ENCODE measurements around the gene PUS7.
"Not testable (repeated sequence)": the region's sequence is repeated elsewhere in the genome, so short reads cannot be mapped to it uniquely, and the experiment has no call there.

The PUS7 gene

GRCh38 chr7:105520620-105521019 lies 1.5 kb downstream of the PUS7 start:
- peaks cover 31% of the 10 kb centered on the region for H3K4me1 Mint-ChIP-seq
- H3K9me3 Mint-ChIP-seq, H3K27me3 Mint-ChIP-seq, H3K36me3 Mint-ChIP-seq, ATAC-seq, H3K27ac Mint-ChIP-seq: not testable (repeated sequence)
- H3K4me3 Mint-ChIP-seq = peak overlapping the region; percentile 15

GRCh38 chr7:105519353-105519752 lies 2.7 kb downstream of the PUS7 start:
- Mint-ChIP-seq H3K27me3 (no peaks in the 10 kb centered on the region), H3K27ac (no peak overlapping the region), H3K9me3 (no peaks in the 10 kb centered on the region), H3K4me1 (peaks cover 21% of the 10 kb centered on the region), H3K36me3 (peaks cover 7% of the 10 kb centered on the region), H3K4me3 (peak overlapping the region; percentile 23)
- no peak for ATAC-seq

GRCh38 chr7:105515610-105516009 lies 6.5 kb downstream of the PUS7 start:
- not testable (repeated sequence) for H3K27me3 Mint-ChIP-seq, ATAC-seq, H3K27ac Mint-ChIP-seq, H3K4me3 Mint-ChIP-seq, H3K9me3 Mint-ChIP-seq
- peaks cover 24% of the 10 kb centered on the region for H3K4me1 Mint-ChIP-seq
- peaks cover 22% of the 10 kb centered on the region for H3K36me3 Mint-ChIP-seq

- H3K4me3 Mint-ChIP-seq = no peak overlapping the region
- no peak for ATAC-seq
- H3K9me3 Mint-ChIP-seq = no peaks in the 10 kb centered on the region
- peaks cover 26% of the 10 kb centered on the region for H3K36me3 Mint-ChIP-seq
- H3K27ac Mint-ChIP-seq = peak overlapping the region; percentile 18
- H3K27me3 Mint-ChIP-seq = no peaks in the 10 kb centered on the region
- H3K4me1 Mint-ChIP-seq = peaks cover 17% of the 10 kb centered on the region
Measured at GRCh38 chr7:105512926-105513526, 9.0 kb downstream of the PUS7 start.

GRCh38 chr7:105512415-105512814 lies 9.7 kb downstream of the PUS7 start:
- H3K4me3 Mint-ChIP-seq = no peak overlapping the region
- ATAC-seq = no peak
- H3K9me3 Mint-ChIP-seq = no peaks in the 10 kb centered on the region
- no peaks in the 10 kb centered on the region for H3K27me3 Mint-ChIP-seq
- H3K4me1 Mint-ChIP-seq = peaks cover 18% of the 10 kb centered on the region
- H3K27ac Mint-ChIP-seq = peak overlapping the region; percentile 18
- H3K36me3 Mint-ChIP-seq = peaks cover 28% of the 10 kb centered on the region

GRCh38 chr7:105502173-105502572 lies 19.9 kb downstream of the PUS7 start:
- H3K27me3 Mint-ChIP-seq = no peaks in the 10 kb centered on the region
- no peak overlapping the region for H3K4me3 Mint-ChIP-seq
- H3K9me3 Mint-ChIP-seq = no peaks in the 10 kb centered on the region
- peaks cover 51% of the 10 kb centered on the region for H3K36me3 Mint-ChIP-seq
- no peaks in the 10 kb centered on the region for H3K4me1 Mint-ChIP-seq
- no peak overlapping the region for H3K27ac Mint-ChIP-seq
- no peak for ATAC-seq

- no peaks in the 10 kb centered on the region for H3K9me3 Mint-ChIP-seq
- H3K4me3 Mint-ChIP-seq = no peak overlapping the region
- no peak overlapping the region for H3K27ac Mint-ChIP-seq
- H3K36me3 Mint-ChIP-seq = peaks cover 26% of the 10 kb centered on the region
- H3K27me3 Mint-ChIP-seq = no peaks in the 10 kb centered on the region
- H3K4me1 Mint-ChIP-seq = no peaks in the 10 kb centered on the region
- no peak for ATAC-seq
Measured at GRCh38 chr7:105497016-105497415, 25.1 kb downstream of the PUS7 start.

GRCh38 chr7:105496521-105496920 lies 25.6 kb downstream of the PUS7 start:
- no peak overlapping the region for H3K27ac Mint-ChIP-seq
- H3K4me1 Mint-ChIP-seq = no peaks in the 10 kb centered on the region
- H3K4me3 Mint-ChIP-seq = no peak overlapping the region
- peaks cover 25% of the 10 kb centered on the region for H3K36me3 Mint-ChIP-seq
- H3K9me3 Mint-ChIP-seq = no peaks in the 10 kb centered on the region
- ATAC-seq = no peak
- no peaks in the 10 kb centered on the region for H3K27me3 Mint-ChIP-seq

GRCh38 chr7:105493923-105494315 lies 28.2 kb downstream of the PUS7 start:
- Mint-ChIP-seq H3K4me1 (no peaks in the 10 kb centered on the region), H3K27me3 (no peaks in the 10 kb centered on the region), H3K27ac (no peak overlapping the region), H3K9me3 (no peaks in the 10 kb centered on the region), H3K4me3 (no peak overlapping the region), H3K36me3 (peaks cover 18% of the 10 kb centered on the region)
- ATAC-seq = no peak

GRCh38 chr7:105493196-105493922 lies 28.7 kb downstream of the PUS7 start:
- H3K9me3 Mint-ChIP-seq = no peaks in the 10 kb centered on the region
- H3K27ac Mint-ChIP-seq = no peak overlapping the region
- no peaks in the 10 kb centered on the region for H3K27me3 Mint-ChIP-seq
- no peaks in the 10 kb centered on the region for H3K4me1 Mint-ChIP-seq
- peaks cover 14% of the 10 kb centered on the region for H3K36me3 Mint-ChIP-seq
- no peak overlapping the region for H3K4me3 Mint-ChIP-seq
- no peak for ATAC-seq

GRCh38 chr7:105489409-105489808 lies 32.7 kb downstream of the PUS7 start:
- H3K27ac Mint-ChIP-seq = no peak overlapping the region
- H3K27me3 Mint-ChIP-seq = no peaks in the 10 kb centered on the region
- no peaks in the 10 kb centered on the region for H3K9me3 Mint-ChIP-seq
- H3K36me3 Mint-ChIP-seq = peaks cover 32% of the 10 kb centered on the region
- H3K4me3 Mint-ChIP-seq = no peak overlapping the region
- no peaks in the 10 kb centered on the region for H3K4me1 Mint-ChIP-seq
- no peak for ATAC-seq

GRCh38 chr7:105487579-105488571 lies 34.2 kb downstream of the PUS7 start:
- Mint-ChIP-seq H3K27ac (peak overlapping the region; percentile 53), H3K27me3 (no peaks in the 10 kb centered on the region), H3K4me1 (no peaks in the 10 kb centered on the region), H3K9me3 (no peaks in the 10 kb centered on the region), H3K36me3 (peaks cover 32% of the 10 kb centered on the region), H3K4me3 (no peak overlapping the region)
- ATAC-seq = no peak

GRCh38 chr7:105480931-105481330 lies 41.1 kb downstream of the PUS7 start:
- H3K4me3 Mint-ChIP-seq = no peak overlapping the region
- peaks cover 49% of the 10 kb centered on the region for H3K36me3 Mint-ChIP-seq

GRCh38 chr7:105478606-105479005 lies 43.5 kb downstream of the PUS7 start:
- Mint-ChIP-seq H3K4me1 (no peaks in the 10 kb centered on the region), H3K27me3 (no peaks in the 10 kb centered on the region), H3K4me3 (no peak overlapping the region), H3K27ac (no peak overlapping the region), H3K36me3 (peaks cover 51% of the 10 kb centered on the region), H3K9me3 (no peaks in the 10 kb centered on the region)
- ATAC-seq = no peak

More at GRCh38 chr7:105480931-105481330, 41.1 kb downstream of the PUS7 start:
- Mint-ChIP-seq H3K9me3 (no peaks in the 10 kb centered on the region), H3K27ac (no peak overlapping the region), H3K27me3 (no peaks in the 10 kb centered on the region), H3K4me1 (no peaks in the 10 kb centered on the region)
- ATAC-seq = no peak

GRCh38 chr7:105477908-105478307 lies 44.2 kb downstream of the PUS7 start:
- H3K27ac Mint-ChIP-seq = no peak overlapping the region
- no peaks in the 10 kb centered on the region for H3K4me1 Mint-ChIP-seq
- no peak for ATAC-seq
- H3K27me3 Mint-ChIP-seq = no peaks in the 10 kb centered on the region
- H3K4me3 Mint-ChIP-seq = no peak overlapping the region
- H3K36me3 Mint-ChIP-seq = peaks cover 51% of the 10 kb centered on the region
- no peaks in the 10 kb centered on the region for H3K9me3 Mint-ChIP-seq
